Chondrocyte (in vitro differentiated cells): ENCODE data around the gene RAD50. TPM values are rescaled to one million over a fixed set of nuclear protein-coding genes. Genes with fewer than 3 reads are reported as not detected.

Experiments used
- DNase-seq: peaks from one replicate; pipeline ENCODE4 v3.0.0; 2021; ENCODE audit warnings: mixed read lengths, low spot score
- H3K27ac Mint-ChIP-seq: one replicate; pipeline ENCODE4 v1.8.0; 2021; ENCODE audit warnings: mild to moderate bottlenecking, moderate library complexity, mixed read lengths; ENCODE audit not compliant: unreplicated experiment
- H3K27me3 Mint-ChIP-seq: 2 replicates; pipeline ENCODE4 v1.8.0; 2021; ENCODE audit warnings: low read depth, mixed read lengths
- H3K36me3 Mint-ChIP-seq: 2 replicates; pipeline ENCODE4 v1.8.0; 2021; ENCODE audit warnings: low read depth, mixed read lengths
- H3K4me1 Mint-ChIP-seq: 2 replicates; pipeline ENCODE4 v1.8.0; 2021; ENCODE audit warnings: low read depth, mild to moderate bottlenecking, mixed read lengths
- H3K4me3 Mint-ChIP-seq: one replicate; pipeline ENCODE4 v1.8.0; 2021; ENCODE audit warnings: mild to moderate bottlenecking, moderate library complexity, mixed read lengths; ENCODE audit not compliant: unreplicated experiment
- H3K9me3 Mint-ChIP-seq: 2 replicates; pipeline ENCODE4 v1.8.0; 2021; ENCODE audit warnings: low read depth, mixed read lengths
- total RNA-seq: library from RNA; stranded (reverse); gene quantifications from 3 replicates; pipeline ENCODE4 v1.2.1, GENCODE V29; 2021
- TF ChIP-seq, protein P1 (sequence below): fragments of 200-600 bp; sonication (generic); IDR thresholded peaks from 2 replicates; pipeline ENCODE4 v1.5.0; 2021; ENCODE audit warnings: antibody characterized with exemption, mild to moderate bottlenecking, moderate library complexity

The RAD50 gene
- total RNA-seq, 1 donor from 2014 or later, result 30.7 TPM

DNA sequence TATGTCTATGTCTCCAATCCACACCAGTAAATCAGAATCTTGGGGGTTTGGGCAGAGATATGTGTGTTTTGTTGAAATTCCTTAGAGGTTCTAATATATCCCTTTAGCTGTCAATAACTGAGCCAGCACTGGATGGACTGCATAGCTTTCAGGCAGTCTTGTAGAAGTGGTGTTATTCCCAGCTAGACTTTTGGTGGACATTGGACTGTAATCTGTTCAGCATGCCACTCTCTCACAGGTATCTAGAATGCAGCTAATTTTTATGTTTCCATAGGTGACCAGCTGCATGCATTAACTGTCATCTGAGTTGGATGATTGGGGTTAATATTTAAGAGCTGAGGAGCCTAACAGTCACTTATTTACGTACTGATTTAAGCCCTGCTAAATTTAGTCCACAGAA is 56.1 kb downstream of the RAD50 start:
- no peak for DNase-seq
- Mint-ChIP-seq H3K9me3 (peaks cover 4% of the 10 kb centered on the region), H3K27me3 (no peaks in the 10 kb centered on the region), H3K4me1 (no peaks in the 10 kb centered on the region), H3K27ac (no peak overlapping the region), H3K36me3 (peaks cover 28% of the 10 kb centered on the region), H3K4me3 (no peak overlapping the region)
- TF ChIP-seq, protein P1, sequence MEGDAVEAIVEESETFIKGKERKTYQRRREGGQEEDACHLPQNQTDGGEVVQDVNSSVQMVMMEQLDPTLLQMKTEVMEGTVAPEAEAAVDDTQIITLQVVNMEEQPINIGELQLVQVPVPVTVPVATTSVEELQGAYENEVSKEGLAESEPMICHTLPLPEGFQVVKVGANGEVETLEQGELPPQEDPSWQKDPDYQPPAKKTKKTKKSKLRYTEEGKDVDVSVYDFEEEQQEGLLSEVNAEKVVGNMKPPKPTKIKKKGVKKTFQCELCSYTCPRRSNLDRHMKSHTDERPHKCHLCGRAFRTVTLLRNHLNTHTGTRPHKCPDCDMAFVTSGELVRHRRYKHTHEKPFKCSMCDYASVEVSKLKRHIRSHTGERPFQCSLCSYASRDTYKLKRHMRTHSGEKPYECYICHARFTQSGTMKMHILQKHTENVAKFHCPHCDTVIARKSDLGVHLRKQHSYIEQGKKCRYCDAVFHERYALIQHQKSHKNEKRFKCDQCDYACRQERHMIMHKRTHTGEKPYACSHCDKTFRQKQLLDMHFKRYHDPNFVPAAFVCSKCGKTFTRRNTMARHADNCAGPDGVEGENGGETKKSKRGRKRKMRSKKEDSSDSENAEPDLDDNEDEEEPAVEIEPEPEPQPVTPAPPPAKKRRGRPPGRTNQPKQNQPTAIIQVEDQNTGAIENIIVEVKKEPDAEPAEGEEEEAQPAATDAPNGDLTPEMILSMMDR, result no peak

DNA sequence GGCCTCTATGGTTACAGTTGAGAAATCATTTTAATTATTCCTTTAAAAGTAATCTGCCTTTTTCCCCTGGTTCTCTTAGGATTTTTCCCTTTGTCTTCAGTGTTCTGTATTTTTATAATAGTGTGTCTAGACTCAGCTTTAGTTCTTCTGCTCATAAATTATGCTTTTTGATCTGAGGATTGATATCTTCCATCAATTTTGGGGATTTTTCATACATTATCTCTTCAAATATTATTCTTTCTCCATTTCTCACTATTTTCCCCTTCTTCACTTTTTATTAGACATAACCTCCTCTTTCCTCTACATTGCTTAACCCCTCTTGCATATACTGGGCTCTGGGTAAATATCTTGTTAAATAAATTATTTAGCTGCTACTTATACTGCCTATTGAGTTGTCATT is 64.9 kb downstream of the RAD50 start:
- Mint-ChIP-seq H3K27ac (no peak overlapping the region), H3K4me3 (no peak overlapping the region), H3K9me3 (no peaks in the 10 kb centered on the region)

DNA sequence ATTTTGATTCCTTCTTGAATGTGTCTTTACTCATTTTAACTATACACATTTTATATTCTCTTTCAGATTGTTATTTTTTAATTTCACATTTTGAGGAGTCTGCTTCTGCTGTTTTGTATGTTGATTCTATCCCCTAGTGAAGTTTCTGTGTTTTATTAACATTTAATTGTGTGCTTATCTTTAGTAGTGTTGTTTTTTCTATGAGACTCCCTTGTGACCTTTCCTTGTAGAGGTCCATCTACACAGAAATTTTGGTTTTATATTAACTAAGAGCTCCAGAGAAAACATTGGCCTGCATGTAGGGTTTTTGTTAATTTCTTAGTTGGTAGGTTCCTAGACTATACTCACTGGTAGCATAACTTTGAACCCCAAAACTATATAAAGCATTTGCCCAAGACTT is 65.8 kb downstream of the RAD50 start:
- peaks cover 8% of the 10 kb centered on the region for H3K4me1 Mint-ChIP-seq

More for the DNA sequence above, 64.9 kb downstream of the RAD50 start:
- TF ChIP-seq, protein P1, result no peak
- no peak for DNase-seq
- peaks cover 24% of the 10 kb centered on the region for H3K36me3 Mint-ChIP-seq
- peaks cover 8% of the 10 kb centered on the region for H3K4me1 Mint-ChIP-seq
- no peaks in the 10 kb centered on the region for H3K27me3 Mint-ChIP-seq

DNA sequence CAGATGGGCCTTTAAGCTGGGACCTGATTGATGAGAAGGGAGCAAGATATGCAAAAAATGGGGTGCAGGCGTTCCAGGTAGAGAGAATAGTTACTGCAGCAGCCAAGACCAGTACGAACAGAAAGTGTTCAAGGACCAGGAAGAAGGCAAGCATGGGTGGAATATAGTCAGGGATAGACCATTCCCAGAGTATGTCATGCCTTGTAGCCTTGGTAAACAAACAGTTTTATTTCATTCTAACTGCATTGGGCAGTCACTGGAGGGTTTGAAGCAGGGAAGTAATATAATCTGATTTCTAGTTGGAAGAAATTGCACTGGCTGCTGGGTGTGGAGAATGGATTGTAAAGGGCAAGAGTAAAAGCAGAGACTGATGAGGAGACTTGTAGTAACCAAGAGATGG is 70.7 kb downstream of the RAD50 start:
- H3K4me1 Mint-ChIP-seq, result peaks cover 6% of the 10 kb centered on the region
- no peak overlapping the region for H3K4me3 Mint-ChIP-seq
- H3K27me3 Mint-ChIP-seq, result no peaks in the 10 kb centered on the region
- H3K36me3 Mint-ChIP-seq, result peaks cover 18% of the 10 kb centered on the region
- H3K27ac Mint-ChIP-seq, result no peak overlapping the region
- DNase-seq, result no peak
- TF ChIP-seq, protein P1, result no peak
- no peaks in the 10 kb centered on the region for H3K9me3 Mint-ChIP-seq

More for the DNA sequence above, 65.8 kb downstream of the RAD50 start:
- TF ChIP-seq, protein P1, result no peak
- peaks cover 23% of the 10 kb centered on the region for H3K36me3 Mint-ChIP-seq
- H3K9me3 Mint-ChIP-seq, result no peaks in the 10 kb centered on the region
- no peak for DNase-seq
- no peaks in the 10 kb centered on the region for H3K27me3 Mint-ChIP-seq
- peak overlapping the region; percentile 9 for H3K27ac Mint-ChIP-seq
- H3K4me3 Mint-ChIP-seq, result no peak overlapping the region

DNA sequence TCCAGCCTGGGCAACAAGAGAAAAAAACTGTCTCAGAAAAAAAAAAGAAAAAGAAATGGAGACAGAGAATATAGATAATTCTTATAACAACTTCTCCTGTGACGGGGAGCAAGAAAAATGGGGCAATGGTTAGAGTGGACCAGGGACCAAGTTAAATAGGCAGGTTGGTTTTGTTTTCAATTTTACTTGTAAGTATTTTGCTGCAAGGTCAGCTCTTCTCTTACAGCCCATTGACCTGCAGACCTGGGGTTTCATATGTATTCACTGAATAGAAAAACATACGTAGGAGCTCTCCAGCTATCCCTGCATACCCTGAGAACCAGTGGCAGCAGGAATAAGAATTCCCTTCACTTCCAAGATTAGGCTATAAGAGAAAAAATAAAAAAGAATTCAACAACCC is 72.0 kb downstream of the RAD50 start:
- TF ChIP-seq, protein P1, result no peak
- H3K9me3 Mint-ChIP-seq, result no peaks in the 10 kb centered on the region
- H3K27ac Mint-ChIP-seq, result no peak overlapping the region
- H3K27me3 Mint-ChIP-seq, result no peaks in the 10 kb centered on the region
- DNase-seq, result no peak
- H3K4me1 Mint-ChIP-seq, result no peaks in the 10 kb centered on the region
- no peak overlapping the region for H3K4me3 Mint-ChIP-seq
- H3K36me3 Mint-ChIP-seq, result peaks cover 13% of the 10 kb centered on the region
